ENCODE measurements around the gene ARHGAP4. TPM values are rescaled to one million over a fixed set of nuclear protein-coding genes. Genes with fewer than 3 reads are reported as not detected.

ARHGAP4 gene
- total and polyA plus RNA-seq, 10 of the 15 experiments (the other 5 are each of a cell fraction or from before 2014, with no cell fraction given), result 0.71 to 120 (median 44.3) TPM

- TF ChIP-seq EGR1 (IDR thresholded peaks at IDR 0.05; ENCODE audit: borderline replicate concordance in 1 of 2, low read depth in 2 of 2, low read length in 2 of 2), result 0 out of 3 replicates have a peak, but pooled peaks of 1 of the 2 experiments have one; percentile 12
- TF ChIP-seq SMARCA5 (IDR thresholded peaks at IDR 0.05), result peak; percentile 47; the same call in 1 of the 2 replicates
- TF ChIP-seq ZNF384 (IDR thresholded peaks at IDR 0.05; ENCODE audit: borderline replicate concordance, low read depth, low read length), result no peak
- TF ChIP-seq PBX3 (IDR thresholded peaks at IDR 0.05; ENCODE audit: insufficient replicate concordance, low read depth, low read length), result peak; percentile 64
- TF ChIP-seq CREB1 (IDR thresholded peaks at IDR 0.05; ENCODE audit: low read depth), result no peak
- TF ChIP-seq POLR2AphosphoS2 (IDR thresholded peaks at IDR 0.05; ENCODE audit: low read depth, low read length), result peak; percentile 59; the same call in 1 of the 2 replicates
- TF ChIP-seq SIN3A (IDR thresholded peaks at IDR 0.05; ENCODE audit: low read depth, low read length), result peak; percentile 24; the same call in 1 of the 2 replicates
- TF ChIP-seq BACH1 (IDR thresholded peaks at IDR 0.05; ENCODE audit: borderline replicate concordance), result 0 out of 2 replicates have a peak, but pooled peaks have one; percentile 15
- peak; percentile 76 for TF ChIP-seq IKZF2 (IDR thresholded peaks at IDR 0.05)
- TF ChIP-seq RAD51 (IDR thresholded peaks at IDR 0.05), result no peak
- no peak for TF ChIP-seq IRF3 (IDR thresholded peaks at IDR 0.05)
- TF ChIP-seq IRF4 (IDR thresholded peaks at IDR 0.05; ENCODE audit: low read depth, low read length), result no peak
- TF ChIP-seq USF1 (IDR thresholded peaks at IDR 0.05; ENCODE audit: borderline replicate concordance, extremely low read length, insufficient read depth, low read depth, low read length), result no peak
- peak; percentile 24; the same call in 1 of the 2 replicates for TF ChIP-seq SMAD5 (IDR thresholded peaks at IDR 0.05; ENCODE audit: low read depth)
- peak; percentile 28; the same call in 1 of the 2 replicates for TF ChIP-seq ZBED1 (IDR thresholded peaks at IDR 0.05; ENCODE audit: borderline replicate concordance)
- no peak for TF ChIP-seq USF2 (IDR thresholded peaks at IDR 0.05; ENCODE audit: borderline replicate concordance, low read depth, low read length)
- no peak for TF ChIP-seq SUPT20H (IDR thresholded peaks at IDR 0.05; ENCODE audit: borderline replicate concordance, control insufficient read depth, low read depth, low read length)
- TF ChIP-seq TCF3 (IDR thresholded peaks at IDR 0.05; ENCODE audit: borderline replicate concordance, insufficient read depth, low read depth, low read length), result peak; percentile 81; the same call in 1 of the 2 replicates
- no peak for TF ChIP-seq HDAC2 (IDR thresholded peaks at IDR 0.05)
- TF ChIP-seq ZNF24 (IDR thresholded peaks at IDR 0.05), result no peak
- TF ChIP-seq YY1 (IDR thresholded peaks at IDR 0.05; ENCODE audit: low read depth, low read length), result no peak
- no peak for TF ChIP-seq CHD4 (IDR thresholded peaks at IDR 0.05)
- no peak for TF ChIP-seq ZBTB33 (IDR thresholded peaks at IDR 0.05)
- TF ChIP-seq ATF3 (IDR thresholded peaks at IDR 0.05; ENCODE audit: borderline replicate concordance, extremely low read depth, low read depth, low read length), result no peak
Measured at GRCh38 chrX:153926858-153927671, 1.0 kb upstream of the ARHGAP4 start (continued).

Data from GM12878 (cell line).